OCI-LY1 (cell line): ENCODE measurements around the gene LITAF.

Source experiments
- H2AFZ ChIP-seq: fragments of 200-600 bp; sonication (generic), shearing (Covaris generic); 2 replicates; pipeline ENCODE4 v1.6.0; 2014; ENCODE audit warnings: antibody characterized with exemption, mild to moderate bottlenecking, low read length
- H3F3A ChIP-seq: fragments of 200-600 bp; sonication (generic), shearing (Covaris generic); 2 replicates; pipeline ENCODE4 v1.6.0; 2014; ENCODE audit warnings: mild to moderate bottlenecking, antibody characterized with exemption, low read length, moderate library complexity; ENCODE audit not compliant: insufficient read depth
- H3K27ac ChIP-seq: fragments of 200-600 bp; sonication (generic); 2 replicates; pipeline ENCODE4 v1.5.1; 2014; ENCODE audit warnings: low read length, mixed run types, mild to moderate bottlenecking, low read depth; ENCODE audit not compliant: poor library complexity, severe bottlenecking
- H3K27me3 ChIP-seq: fragments of 200-600 bp; sonication (generic); 2 replicates; pipeline ENCODE4 v1.6.0; 2014; ENCODE audit warnings: antibody characterized with exemption, mild to moderate bottlenecking, low read length, moderate library complexity; ENCODE audit not compliant: insufficient read depth
- H3K36me3 ChIP-seq: fragments of 200-600 bp; sonication (generic); 2 replicates; pipeline ENCODE4 v1.6.1; 2014; ENCODE audit warnings: mild to moderate bottlenecking, antibody characterized with exemption, low read length, moderate library complexity, mixed read lengths; ENCODE audit not compliant: insufficient read depth
- H3K4me1 ChIP-seq: fragments of 200-600 bp; sonication (generic); 2 replicates; pipeline ENCODE4 v1.5.1; 2014; ENCODE audit warnings: mild to moderate bottlenecking, low read length, moderate library complexity; ENCODE audit not compliant: insufficient read depth, severe bottlenecking
- H3K4me2 ChIP-seq: fragments of 200-600 bp; sonication (generic), shearing (Covaris generic); 2 replicates; pipeline ENCODE4 v1.6.1; 2014; ENCODE audit warnings: low read length
- H3K4me3 ChIP-seq: fragments of 200-600 bp; sonication (generic); 2 replicates; pipeline ENCODE4 v1.5.1; 2014; ENCODE audit warnings: low read length, low read depth, mild to moderate bottlenecking, mixed read lengths; ENCODE audit not compliant: poor library complexity, severe bottlenecking
- H3K79me2 ChIP-seq: fragments of 200-600 bp; shearing (Covaris generic); 2 replicates; pipeline ENCODE4 v1.6.1; 2016; ENCODE audit warnings: mixed run types, low read length, mixed read lengths; ENCODE audit not compliant: insufficient read depth
- H3K9ac ChIP-seq: fragments of 200-600 bp; sonication (generic), shearing (Covaris generic); 2 replicates; pipeline ENCODE4 v1.6.1; 2014; ENCODE audit warnings: mild to moderate bottlenecking, low read length, mixed read lengths
- H3K9me2 ChIP-seq: fragments of 200-600 bp; sonication (generic), shearing (Covaris generic); 2 replicates; pipeline ENCODE4 v1.6.1; 2014; ENCODE audit warnings: low read depth, mild to moderate bottlenecking, low read length, mixed read lengths
- H3K9me3 ChIP-seq: fragments of 200-600 bp; shearing (Covaris generic); 2 replicates; pipeline ENCODE4 v1.6.1; 2014; ENCODE audit warnings: low read length, mixed read lengths
- H4K20me1 ChIP-seq: fragments of 200-600 bp; sonication (generic), shearing (Covaris generic); 2 replicates; pipeline ENCODE4 v1.6.0; 2016; ENCODE audit warnings: mild to moderate bottlenecking, low read length; ENCODE audit not compliant: insufficient read depth
- CTCF ChIP-seq: fragments of 200-600 bp; sonication (generic), shearing (Covaris generic); IDR thresholded peaks from 2 replicates; pipeline ENCODE4 v1.5.1; 2017; ENCODE audit warnings: mild to moderate bottlenecking, antibody characterized with exemption, low read length, moderate library complexity, mixed read lengths
- EZH2 ChIP-seq: fragments of 200-600 bp; sonication (generic), shearing (Covaris generic); IDR thresholded peaks from 2 replicates; pipeline ENCODE4 v1.8.0; 2017; ENCODE audit warnings: borderline replicate concordance, mixed run types, mild to moderate bottlenecking, antibody characterized with exemption, low read length, moderate library complexity, mixed read lengths

Gene LITAF

GRCh38 chr16:11556945-11557720 is 29.6 kb downstream of the LITAF start:
- no peak for TF ChIP-seq EZH2
- TF ChIP-seq CTCF: no peak
- Histone ChIP-seq H3K9me2 (no peaks in the 10 kb centered on the region), H3K4me1 (no peaks in the 10 kb centered on the region), H3K4me3 (no peak overlapping the region), H3K9me3 (no peaks in the 10 kb centered on the region), H3K4me2 (no peak overlapping the region), H3K27me3 (no peaks in the 10 kb centered on the region; the same call in 1 of the 2 replicates), H2AFZ (no peak overlapping the region), H3K27ac (no peak overlapping the region), H3K9ac (no peak overlapping the region), H4K20me1 (no peaks in the 10 kb centered on the region; the same call in 1 of the 2 replicates), H3K36me3 (peaks cover 8% of the 10 kb centered on the region; the same call in 1 of the 2 replicates), H3F3A (no peaks in the 10 kb centered on the region), H3K79me2 (no peaks in the 10 kb centered on the region)

- Histone ChIP-seq H3F3A (no peaks in the 10 kb centered on the region), H2AFZ (no peak overlapping the region), H3K9me2 (no peaks in the 10 kb centered on the region), H3K27me3 (no peaks in the 10 kb centered on the region; the same call in 1 of the 2 replicates), H4K20me1 (no peaks in the 10 kb centered on the region; the same call in 1 of the 2 replicates), H3K36me3 (peaks cover 8% of the 10 kb centered on the region; the same call in 1 of the 2 replicates), H3K9ac (no peak overlapping the region), H3K27ac (no peak overlapping the region), H3K4me2 (no peak overlapping the region), H3K9me3 (no peaks in the 10 kb centered on the region), H3K79me2 (no peaks in the 10 kb centered on the region), H3K4me1 (no peaks in the 10 kb centered on the region), H3K4me3 (no peak overlapping the region)
- TF ChIP-seq EZH2 (no peak), CTCF (no peak)
These were observed 30.4 kb downstream of the LITAF start for GRCh38 chr16:11556214-11556819.

- Histone ChIP-seq H3K4me3 (no peak overlapping the region), H3K79me2 (no peaks in the 10 kb centered on the region), H3K27me3 (no peaks in the 10 kb centered on the region; the same call in 1 of the 2 replicates), H3K4me1 (no peaks in the 10 kb centered on the region), H4K20me1 (no peaks in the 10 kb centered on the region), H3K9me2 (no peaks in the 10 kb centered on the region), H3K27ac (no peak overlapping the region), H3K9ac (no peak overlapping the region), H3K36me3 (peaks cover 15% of the 10 kb centered on the region; the same call in 1 of the 2 replicates), H3K9me3 (no peaks in the 10 kb centered on the region), H3K4me2 (no peak overlapping the region), H2AFZ (no peak overlapping the region), H3F3A (no peaks in the 10 kb centered on the region)
- TF ChIP-seq CTCF: no peak
- no peak for TF ChIP-seq EZH2
These were observed 32.7 kb downstream of the LITAF start for GRCh38 chr16:11554053-11554452.
